Measurements from ENCODE around the gene LEUTX.

LEUTX gene

DNA sequence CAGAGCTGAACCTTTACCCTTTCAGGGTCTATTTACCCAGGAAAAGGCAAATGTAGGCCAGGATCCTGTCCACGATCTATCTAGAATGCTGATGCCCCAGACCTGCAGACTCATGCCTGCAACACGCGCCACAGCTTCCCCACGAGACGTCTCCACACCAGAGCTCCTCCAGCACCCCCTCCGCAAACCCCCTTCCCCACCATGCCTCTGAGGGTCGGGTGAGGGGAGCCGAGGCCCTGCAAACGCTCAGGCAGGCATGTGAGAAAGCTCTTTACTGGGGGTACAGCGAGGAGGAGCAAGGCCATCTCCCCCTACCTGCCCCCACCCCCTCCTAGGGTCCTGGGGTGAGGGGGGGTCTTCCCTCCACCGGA lies 46.4 kb downstream of the LEUTX start:
- no peak for DNase-seq

DNA sequence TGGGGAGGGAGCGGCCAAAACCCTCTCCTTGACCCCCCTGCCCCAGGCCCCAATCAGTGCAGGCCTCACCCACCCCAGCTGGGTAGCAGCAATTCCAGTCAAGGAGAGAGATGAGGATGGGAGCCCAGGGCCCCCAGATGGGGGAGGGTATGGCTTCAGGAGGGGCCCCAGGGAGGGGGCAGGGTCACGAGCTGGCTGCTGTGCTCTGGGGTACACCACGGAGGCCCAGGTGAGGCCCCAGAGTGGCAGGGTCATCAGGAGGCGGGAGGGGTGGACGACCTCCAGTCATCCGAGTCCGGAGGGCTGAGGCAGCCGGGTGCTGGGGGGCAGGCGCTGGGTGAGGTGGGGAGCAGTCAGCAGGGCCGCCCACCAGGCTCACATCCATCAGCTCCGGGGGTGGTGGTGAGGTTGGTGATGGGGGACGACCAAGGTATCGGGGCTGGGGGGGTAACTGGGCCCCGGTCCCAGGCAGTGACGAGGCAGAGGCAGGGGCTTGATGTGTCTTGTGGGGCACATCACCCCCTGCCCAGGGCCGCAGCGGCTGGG lies 47.0 kb downstream of the LEUTX start:
- DNase-seq, result no peak

DNA sequence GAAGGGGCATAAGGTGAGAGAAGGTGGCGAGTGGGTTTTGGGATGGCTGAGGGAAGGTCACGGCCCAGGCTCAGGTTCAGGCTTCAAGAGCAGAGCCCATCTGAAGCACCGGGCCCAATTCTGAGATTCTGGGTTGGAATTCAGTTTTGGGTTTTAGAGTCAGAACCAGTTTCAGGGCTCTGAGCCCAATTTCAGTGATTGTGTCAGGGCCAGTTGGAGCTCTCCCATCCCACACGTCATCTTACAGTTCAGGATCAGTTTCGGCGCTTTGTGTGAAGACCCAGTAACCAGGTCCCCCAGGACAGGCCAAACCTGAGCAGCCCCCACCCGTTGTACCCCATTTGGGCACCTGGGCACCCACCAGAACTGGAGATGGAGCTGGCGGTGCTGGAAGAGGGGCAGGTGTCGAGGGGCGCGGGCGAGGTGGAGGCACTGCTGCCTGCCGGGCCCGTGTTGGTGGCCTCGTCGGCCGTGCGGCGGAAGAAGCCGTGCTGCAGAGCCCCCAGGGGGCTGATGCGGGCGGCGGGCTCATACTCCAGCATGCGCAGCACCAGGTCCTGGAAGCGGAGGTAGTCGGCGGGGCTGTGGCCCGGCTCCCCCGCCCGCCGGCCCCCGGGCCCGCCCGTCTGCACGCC lies 47.8 kb downstream of the LEUTX start:
- DNase-seq, result no peak

DNA sequence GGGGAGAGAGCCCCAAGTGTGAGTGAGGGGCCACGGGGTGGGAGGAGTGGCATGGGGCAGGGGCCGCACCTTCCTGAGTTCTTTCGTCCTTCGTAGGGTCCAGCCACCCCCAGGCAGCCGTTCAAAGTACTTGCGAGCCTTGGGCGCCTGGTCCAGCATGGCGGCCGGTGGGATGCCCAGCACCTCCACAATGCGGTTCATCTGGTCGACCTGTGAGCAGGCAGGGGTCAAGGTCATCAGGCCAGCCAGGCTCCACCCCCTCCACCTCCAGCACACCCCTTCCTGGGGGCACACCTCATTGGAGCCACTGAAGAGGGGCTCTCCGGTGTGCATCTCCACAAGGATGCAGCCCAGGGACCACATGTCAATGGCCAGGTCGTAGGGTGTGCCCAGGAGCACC lies 48.6 kb downstream of the LEUTX start:
- DNase-seq, result no peak

DNA sequence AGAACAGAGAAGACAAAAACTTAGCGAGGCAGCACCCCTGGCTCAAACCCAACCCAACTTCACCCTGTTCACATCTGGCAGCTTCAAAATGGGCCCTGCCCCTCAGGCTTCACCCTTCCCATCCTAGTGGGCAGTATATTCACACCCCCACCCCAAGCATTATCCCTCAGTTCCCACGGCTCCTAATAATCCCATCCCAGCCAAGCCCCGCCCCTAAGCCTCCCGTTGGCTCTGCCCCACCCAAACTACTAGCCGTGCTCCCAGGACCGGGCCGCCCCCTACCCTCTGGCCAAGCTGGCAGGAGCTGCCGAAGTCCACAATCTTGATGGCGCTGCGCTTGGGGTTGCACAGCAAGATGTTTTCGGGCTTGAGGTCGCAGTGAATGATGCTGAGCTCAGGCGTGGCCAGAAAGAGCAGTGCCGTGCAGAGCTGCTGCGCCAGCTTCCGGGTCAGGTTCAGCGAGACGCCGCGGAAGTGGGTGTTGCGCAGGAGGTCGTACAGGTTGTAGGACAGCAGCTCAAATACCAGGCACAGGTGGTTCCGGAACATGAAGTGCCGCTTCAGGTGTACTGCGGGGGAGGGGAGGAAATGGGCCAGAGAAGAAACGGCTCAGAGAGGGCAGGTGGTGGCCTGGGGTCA lies 49.5 kb downstream of the LEUTX start:
- DNase-seq, result no peak

DNA sequence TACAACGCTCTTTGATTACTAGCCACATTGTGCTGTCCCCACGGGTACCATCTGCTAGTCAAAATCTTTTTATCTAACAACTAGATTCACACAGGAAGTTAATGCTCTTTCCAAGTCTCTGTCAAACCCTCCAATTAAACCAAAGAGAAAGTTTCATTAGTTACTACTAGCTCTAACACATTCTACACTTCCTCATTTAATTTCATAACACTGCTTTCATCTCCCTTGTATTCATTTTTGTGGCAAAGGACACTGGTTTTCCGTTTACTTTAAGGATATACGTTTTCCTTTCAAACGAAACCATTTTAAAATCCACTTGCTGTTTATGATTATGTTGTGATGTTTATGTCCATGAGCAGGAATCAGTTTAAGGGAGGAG lies 50.0 kb downstream of the LEUTX start:
- no peak for DNase-seq

- no peak for DNase-seq
These were observed 51.1 kb downstream of the LEUTX start for GRCh38 chr19:39829702-39830275.

GRCh38 chr19:39830406-39830805 lies 51.8 kb downstream of the LEUTX start:
- no peak for DNase-seq

- no peak for DNase-seq
These were observed 52.2 kb downstream of the LEUTX start for GRCh38 chr19:39830847-39831246.

- no peak for DNase-seq
These were observed 53.0 kb downstream of the LEUTX start for GRCh38 chr19:39831679-39832078.

GRCh38 chr19:39832341-39833083 lies 53.9 kb downstream of the LEUTX start:
- DNase-seq, result no peak

DNA sequence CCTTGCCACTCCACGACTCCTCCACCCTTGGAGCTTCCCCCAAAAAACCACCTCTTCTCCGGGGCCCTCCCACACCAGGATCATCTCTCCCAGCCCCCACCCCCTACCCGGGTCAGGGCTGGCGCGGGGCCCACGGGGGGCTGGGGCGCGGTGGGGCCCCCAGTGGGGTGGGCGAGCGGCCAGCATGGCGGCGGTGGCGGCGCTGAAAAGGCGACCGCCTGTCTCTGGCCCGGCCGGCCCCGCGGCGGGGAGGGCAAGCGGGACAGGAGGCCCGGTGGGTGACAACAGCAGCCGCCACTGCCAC lies 54.5 kb downstream of the LEUTX start:
- no peak for DNase-seq

GRCh38 chr19:39833464-39834286 lies 55.0 kb downstream of the LEUTX start, which contains the start of gene DYRK1B:
Gene DYRK1B, minus strand, starts transcription at chr19:39834162. Its CDS starts 2,295 bp downstream, at chr19:39831867.
- DNase-seq, result peak; percentile 99

DNA sequence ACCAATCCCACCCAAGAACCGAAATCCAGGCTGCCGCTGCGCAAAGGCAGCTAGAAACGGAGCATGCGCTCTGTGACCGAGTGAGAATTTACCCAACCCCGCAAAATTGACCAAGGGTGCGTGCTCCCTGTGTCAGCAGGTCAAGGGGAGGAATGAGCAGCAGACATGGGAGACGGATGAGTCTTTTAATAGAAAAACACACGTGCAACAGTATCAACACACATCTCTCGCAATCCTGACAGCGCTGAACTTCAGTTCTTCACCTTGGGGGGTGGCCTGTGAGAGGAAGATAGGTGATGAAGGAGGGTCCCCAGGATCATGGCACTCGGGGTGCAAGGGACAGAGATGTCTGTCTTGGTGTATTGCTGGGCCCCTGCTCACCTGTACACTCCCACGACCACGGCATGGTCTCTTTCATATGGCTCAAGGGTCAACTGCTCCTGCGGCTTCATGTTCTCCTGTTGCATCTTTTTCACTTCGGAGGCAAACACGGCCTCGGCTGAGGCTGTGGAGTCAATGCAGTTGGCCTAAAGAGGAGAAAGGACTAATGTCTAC lies 55.7 kb downstream of the LEUTX start:
- DNase-seq, result no peak
